Endothelial cell of umbilical vein (primary cell): ENCODE results near the gene C1orf167.

Experiments used
- CTCF ChIP-seq, 2 donors: IDR thresholded peaks; 1 replicate in 1 of 2; 2 replicates in 1 of 2; pipeline ENCODE4 v1.5.1; 2011; ENCODE audit warnings: low read length in 2 of 2, mild to moderate bottlenecking in 2 of 2, moderate library complexity in 2 of 2, control low read depth in 1 of 2, inconsistent platforms in 1 of 2, low read depth in 1 of 2; ENCODE audit not compliant: insufficient read depth in 1 of 2; ENCODE audit errors: extremely low read depth in 1 of 2
- EZH2 ChIP-seq: IDR thresholded peaks from 2 replicates; pipeline ENCODE4 v1.6.1; 2012; ENCODE audit warnings: borderline replicate concordance, low read depth, mild to moderate bottlenecking, moderate library complexity, low read length, inconsistent platforms; ENCODE audit not compliant: severe bottlenecking
- JUN ChIP-seq: IDR thresholded peaks from 2 replicates; pipeline ENCODE4 v1.6.1; 2011; ENCODE audit warnings: borderline replicate concordance, low read depth; ENCODE audit not compliant: insufficient read length, insufficient read depth
- TF ChIP-seq, protein P1 (sequence below): IDR thresholded peaks from 2 replicates; pipeline ENCODE4 v1.6.1; 2011; ENCODE audit not compliant: insufficient read depth, insufficient read length

DNA sequence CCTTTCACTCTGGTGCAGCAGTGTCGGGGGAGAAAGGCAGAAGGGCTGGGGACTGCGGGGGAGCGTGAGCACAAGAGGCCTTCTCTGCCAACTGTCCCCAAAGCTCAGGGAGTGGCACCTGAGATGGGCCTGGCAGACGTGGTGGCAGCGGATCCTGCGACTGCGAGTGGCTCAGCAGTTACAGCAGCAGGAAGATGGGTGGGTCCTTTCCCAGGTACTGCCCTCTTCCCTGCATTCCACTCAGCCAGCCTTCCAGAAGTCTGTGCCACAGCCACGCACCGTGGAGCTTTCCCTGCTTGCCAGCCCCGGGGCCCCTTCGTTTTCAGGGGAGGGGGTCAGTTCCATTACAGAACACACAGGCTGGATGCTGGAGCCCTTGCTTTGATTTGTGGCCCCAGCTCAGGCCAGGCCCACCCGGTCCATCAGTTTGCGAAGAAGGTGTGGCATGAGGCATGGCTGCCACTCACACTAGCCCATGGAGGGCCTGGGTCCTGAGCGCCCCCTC lies 26.6 kb downstream of the C1orf167 start:
- TF ChIP-seq EZH2 (no peak), CTCF (IDR thresholded peaks at IDR 0.05; ENCODE audit: extremely low read depth in 1 of 2, insufficient read depth in 1 of 2, low read depth in 1 of 2, low read length in 2 of 2) (no peak), JUN (no peak)
- TF ChIP-seq, protein P1, sequence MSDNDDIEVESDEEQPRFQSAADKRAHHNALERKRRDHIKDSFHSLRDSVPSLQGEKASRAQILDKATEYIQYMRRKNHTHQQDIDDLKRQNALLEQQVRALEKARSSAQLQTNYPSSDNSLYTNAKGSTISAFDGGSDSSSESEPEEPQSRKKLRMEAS: no peak
